ENCODE results near the gene NSD2. TPM values are rescaled to one million over a fixed set of nuclear protein-coding genes. Genes with fewer than 3 reads are reported as not detected.

Gene NSD2
- total RNA-seq, 1 experiment from 2014 or later: 136 TPM

- H3T11ph ChIP-seq (ENCODE audit: low read length): no peak overlapping the region
- no peaks in the 10 kb centered on the region for H3K9me3 ChIP-seq (ENCODE audit: control insufficient read depth, low read depth, low read length)
- H2AK5ac ChIP-seq (ENCODE audit: insufficient read length, low read length): no peak overlapping the region
- no peaks in the 10 kb centered on the region for H3K23me2 ChIP-seq (ENCODE audit: insufficient read length, low read depth, low read length, poor library complexity, severe bottlenecking)
- H4K20me1 ChIP-seq (ENCODE audit: control insufficient read depth, insufficient read depth, insufficient read length): no peaks in the 10 kb centered on the region
- H3K27ac Mint-ChIP-seq: no peak overlapping the region; a peak in 1 of 7 replicates
- H3K14ac ChIP-seq (ENCODE audit: insufficient read depth, low read length): no peak overlapping the region
- no peaks in the 10 kb centered on the region for H3K27me3 ChIP-seq (ENCODE audit: insufficient read depth, low read length)
- H3K23ac ChIP-seq (ENCODE audit: insufficient read length, low read depth, low read length): no peak overlapping the region
- no peak overlapping the region for H3K56ac ChIP-seq (ENCODE audit: insufficient read length, low read depth, low read length)
- no peak for TF ChIP-seq CTCF (conservative IDR thresholded peaks at IDR 0.05)
- H2AFZ ChIP-seq (ENCODE audit: low read length): no peak overlapping the region
- H2BK15ac ChIP-seq (ENCODE audit: low read depth, low read length): no peak overlapping the region
- no peak overlapping the region for H3K4ac ChIP-seq (ENCODE audit: low read depth, low read length)
- no peak overlapping the region for H3K4me3 Mint-ChIP-seq
- peaks cover 41 to 61% (median 60%) of the 10 kb centered on the region in 3 experiments for H3K36me3 Mint-ChIP-seq (ENCODE audit: insufficient read depth in 1 of 3, low read depth in 3 of 3)
- no peak overlapping the region for H3K18ac ChIP-seq (ENCODE audit: insufficient read length, low read depth, low read length)
- WGBS (ENCODE audit: extremely low coverage, insufficient read length, low lambda C conversion rate): no CpG with 5 or more reads among the region's 8 CpGs
- H3K79me1 ChIP-seq (ENCODE audit: insufficient read depth, low read depth, low read length, poor library complexity, severe bottlenecking): no peaks in the 10 kb centered on the region
- no peaks in the 10 kb centered on the region for H3K79me2 ChIP-seq (ENCODE audit: insufficient read depth, low read length)
- no peak overlapping the region for H2BK20ac ChIP-seq (ENCODE audit: low read depth, low read length, poor library complexity, severe bottlenecking)
- H3K9me3 Mint-ChIP-seq: peaks cover 9 to 11% of the 10 kb centered on the region in 2 experiments
- DNase-seq: no peak
- no peaks in the 10 kb centered on the region for H3K4me1 ChIP-seq (ENCODE audit: insufficient read depth, low read length)
- H4K91ac ChIP-seq (ENCODE audit: insufficient read length, low read depth, low read length): no peak overlapping the region
- H3K27ac ChIP-seq (ENCODE audit: insufficient read length, low read depth, low read length): no peak overlapping the region
- H3K27me3 Mint-ChIP-seq (ENCODE audit: low read depth): peaks cover 6% of the 10 kb centered on the region
- no peak overlapping the region for H2BK120ac ChIP-seq (ENCODE audit: low read depth, low read length, poor library complexity, severe bottlenecking)
- H2BK5ac ChIP-seq (ENCODE audit: insufficient read length, low read length): no peak overlapping the region
- H4K5ac ChIP-seq (ENCODE audit: insufficient read length, low read depth, low read length): no peak overlapping the region
- H2BK12ac ChIP-seq (ENCODE audit: insufficient read length, low read depth, low read length): no peak overlapping the region
- H3K4me2 ChIP-seq (ENCODE audit: insufficient read depth, insufficient read length, low read length): no peak overlapping the region
- peaks cover 9 to 10% of the 10 kb centered on the region in 2 experiments for H3K4me1 Mint-ChIP-seq
- no peak overlapping the region for H3K9ac ChIP-seq (ENCODE audit: extremely low read depth, insufficient read length, low read length)
- no peak overlapping the region for H4K8ac ChIP-seq (replicated peaks; ENCODE audit: insufficient read length, low read depth, low read length)
Observed at GRCh38 chr4:1830642-1831228, 40.5 kb upstream of the NSD2 start.

Data from H9 (cell line).